Breast epithelium (tissue), 3 donors: ENCODE results near the gene EPHB2.

Experiments used
- POLR2A ChIP-seq: fragments of 450-650 bp; IDR thresholded peaks from one replicate; pipeline ENCODE4 v1.6.1; 2016; ENCODE audit warnings: antibody characterized with exemption, mild to moderate bottlenecking, moderate library complexity
- POLR2AphosphoS5 ChIP-seq, 3 donors: sonication (generic); formaldehyde crosslinking; IDR thresholded peaks; one replicate each; pipeline ENCODE4 v1.6.1; 2017; ENCODE audit warnings: antibody characterized with exemption in 3 of 3
- TF ChIP-seq, protein P1 (sequence below), 3 donors: fragments of 450-650 bp; IDR thresholded peaks; one replicate each; pipeline ENCODE4 v1.5.1; 2016 to 2017; ENCODE audit warnings: antibody characterized with exemption in 3 of 3, mild to moderate bottlenecking in 3 of 3, moderate library complexity in 3 of 3

DNA sequence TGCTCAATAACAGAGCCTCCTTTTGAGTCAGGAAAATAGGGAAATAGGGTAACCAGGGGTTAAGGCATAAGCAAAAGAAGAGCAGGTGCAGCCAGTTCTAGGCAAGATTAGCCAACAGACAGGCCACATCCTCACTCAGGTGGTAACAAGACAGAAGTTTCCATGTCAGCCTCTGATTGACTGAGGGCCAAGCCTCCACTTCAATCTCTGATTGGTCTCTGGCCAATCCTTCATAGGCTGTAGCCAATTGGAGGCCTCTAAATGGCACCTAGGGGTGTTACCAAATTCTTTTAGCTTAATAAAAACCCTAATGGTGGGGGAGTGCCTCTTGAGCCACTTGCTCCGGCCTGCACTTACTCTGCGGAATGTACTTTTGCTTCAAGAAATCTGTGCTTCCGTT is 224.8 kb downstream of the EPHB2 start:
- TF ChIP-seq, protein P1, sequence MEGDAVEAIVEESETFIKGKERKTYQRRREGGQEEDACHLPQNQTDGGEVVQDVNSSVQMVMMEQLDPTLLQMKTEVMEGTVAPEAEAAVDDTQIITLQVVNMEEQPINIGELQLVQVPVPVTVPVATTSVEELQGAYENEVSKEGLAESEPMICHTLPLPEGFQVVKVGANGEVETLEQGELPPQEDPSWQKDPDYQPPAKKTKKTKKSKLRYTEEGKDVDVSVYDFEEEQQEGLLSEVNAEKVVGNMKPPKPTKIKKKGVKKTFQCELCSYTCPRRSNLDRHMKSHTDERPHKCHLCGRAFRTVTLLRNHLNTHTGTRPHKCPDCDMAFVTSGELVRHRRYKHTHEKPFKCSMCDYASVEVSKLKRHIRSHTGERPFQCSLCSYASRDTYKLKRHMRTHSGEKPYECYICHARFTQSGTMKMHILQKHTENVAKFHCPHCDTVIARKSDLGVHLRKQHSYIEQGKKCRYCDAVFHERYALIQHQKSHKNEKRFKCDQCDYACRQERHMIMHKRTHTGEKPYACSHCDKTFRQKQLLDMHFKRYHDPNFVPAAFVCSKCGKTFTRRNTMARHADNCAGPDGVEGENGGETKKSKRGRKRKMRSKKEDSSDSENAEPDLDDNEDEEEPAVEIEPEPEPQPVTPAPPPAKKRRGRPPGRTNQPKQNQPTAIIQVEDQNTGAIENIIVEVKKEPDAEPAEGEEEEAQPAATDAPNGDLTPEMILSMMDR (IDR thresholded peaks at IDR 0.05), result no peak
- TF ChIP-seq POLR2A (no peak), POLR2AphosphoS5 (IDR thresholded peaks at IDR 0.05) (no peak)
